NCI-H526 (cell line): ENCODE data around the gene SOCS7.
A peak's percentile ranks its signal among the peaks of the same experiment; 100 is the strongest.

Experiments
- DNase-seq, 2 experiments: peaks; one replicate each; lab custom pipeline; 2025; lab: John Stamatoyannopoulos, UW

Gene SOCS7

GRCh38 chr17:38363016-38363415, 11.4 kb downstream of the SOCS7 start:
- no peak for DNase-seq

DNA sequence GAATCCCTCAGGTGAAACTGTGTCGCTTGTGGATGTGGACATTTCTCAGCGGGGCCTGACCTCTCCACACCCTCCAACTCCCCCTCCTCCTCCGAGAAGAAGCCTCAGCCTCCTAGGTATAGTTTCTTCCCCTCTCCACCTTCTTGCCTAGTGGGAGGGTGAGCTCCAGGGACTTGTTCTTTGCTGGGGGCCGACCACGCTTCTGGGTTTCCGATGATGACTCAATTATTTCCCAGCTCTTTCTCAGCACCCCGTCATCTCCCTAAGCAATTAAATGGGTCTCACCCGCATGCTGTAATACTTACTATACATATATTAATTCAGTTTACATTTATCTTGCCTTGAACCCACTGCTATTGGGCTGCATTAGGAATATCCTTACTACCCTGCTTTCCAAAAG, 13.1 kb downstream of the SOCS7 start:
- no peak for DNase-seq

DNA sequence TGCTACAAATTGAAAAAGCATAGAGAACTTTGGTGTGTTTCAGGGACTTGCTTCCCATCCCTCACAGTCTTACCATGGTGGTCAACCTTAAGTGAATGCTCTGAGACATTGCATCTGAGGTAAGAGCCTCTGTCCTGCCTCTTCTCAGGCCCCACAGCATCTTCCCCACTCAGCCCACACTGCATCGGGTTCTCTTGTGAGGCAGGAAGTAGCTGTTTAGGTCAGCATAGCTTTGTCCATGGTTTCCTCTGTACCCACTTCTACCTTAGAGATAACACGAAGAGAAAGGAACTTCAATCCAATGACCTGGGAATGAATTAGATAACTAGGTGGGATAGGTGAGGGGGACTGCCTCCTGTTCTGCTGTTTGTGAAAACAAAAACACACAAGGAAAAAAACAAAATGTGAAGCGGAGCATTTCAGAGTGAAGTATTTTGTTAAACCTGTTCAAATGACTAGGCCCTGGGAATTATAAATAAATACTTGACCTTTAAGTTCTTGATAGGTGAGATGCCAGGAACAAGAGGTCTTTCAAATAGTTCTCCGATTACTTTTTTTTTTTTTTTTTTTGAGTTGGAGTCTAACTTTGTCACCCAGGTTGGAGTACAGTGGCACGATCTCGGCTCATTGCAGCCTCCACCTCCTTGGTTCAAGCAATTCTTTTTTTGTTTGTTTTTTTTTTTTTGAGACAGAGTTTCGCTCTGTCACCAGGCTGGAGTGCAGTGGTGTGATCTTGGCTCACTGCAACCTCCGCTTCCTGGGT, 17.7 kb downstream of the SOCS7 start:
- DNase-seq = no peak

DNA sequence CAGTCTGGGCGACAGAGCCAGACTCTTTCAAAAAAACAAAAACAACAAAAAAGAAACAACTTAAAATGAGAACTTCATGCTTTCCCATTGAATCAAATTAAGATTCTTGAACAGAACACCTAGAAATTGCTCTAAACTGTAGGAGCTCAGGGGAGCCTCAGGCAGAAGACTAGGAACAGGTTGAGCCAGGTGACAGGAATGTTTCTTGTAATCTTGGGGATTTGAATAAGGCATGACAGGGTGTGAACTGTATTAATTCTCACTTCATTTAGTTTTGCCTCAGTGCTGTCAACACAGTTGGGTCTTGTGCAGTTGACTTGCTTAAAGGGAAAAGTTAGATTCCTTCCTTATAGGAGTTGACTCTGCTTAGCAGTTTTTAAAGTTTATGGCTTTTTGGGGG, 27.8 kb downstream of the SOCS7 start:
- DNase-seq = no peak

- no peak for DNase-seq
Observed at GRCh38 chr17:38395090-38395489, 43.4 kb downstream of the SOCS7 start.

- DNase-seq = no peak
Observed at GRCh38 chr17:38397227-38397626, 45.6 kb downstream of the SOCS7 start.

- DNase-seq = no peak
Observed at GRCh38 chr17:38400286-38400685, 48.6 kb downstream of the SOCS7 start.

DNA sequence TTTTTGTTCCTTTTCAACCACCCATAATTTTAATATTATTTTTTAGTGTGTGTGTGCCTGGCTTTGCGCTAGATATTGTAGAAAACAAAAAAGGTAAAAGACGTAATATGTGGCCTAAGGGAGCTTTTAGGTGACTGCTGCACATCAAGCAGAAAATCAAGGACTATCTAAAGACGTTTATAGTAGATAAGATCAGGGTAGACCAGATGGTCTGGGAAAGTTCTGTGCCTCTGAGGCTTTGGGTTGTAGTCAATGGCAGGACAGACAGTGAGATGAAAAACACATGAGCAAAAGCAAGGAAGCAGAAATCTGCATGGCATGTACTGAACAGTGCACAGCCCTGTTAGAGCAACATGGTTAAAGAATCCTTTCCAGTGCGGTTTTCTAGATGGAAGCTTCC, 49.8 kb downstream of the SOCS7 start:
- no peak for DNase-seq

- no peak for DNase-seq
Observed at GRCh38 chr17:38402897-38403296, 51.3 kb downstream of the SOCS7 start.

DNA sequence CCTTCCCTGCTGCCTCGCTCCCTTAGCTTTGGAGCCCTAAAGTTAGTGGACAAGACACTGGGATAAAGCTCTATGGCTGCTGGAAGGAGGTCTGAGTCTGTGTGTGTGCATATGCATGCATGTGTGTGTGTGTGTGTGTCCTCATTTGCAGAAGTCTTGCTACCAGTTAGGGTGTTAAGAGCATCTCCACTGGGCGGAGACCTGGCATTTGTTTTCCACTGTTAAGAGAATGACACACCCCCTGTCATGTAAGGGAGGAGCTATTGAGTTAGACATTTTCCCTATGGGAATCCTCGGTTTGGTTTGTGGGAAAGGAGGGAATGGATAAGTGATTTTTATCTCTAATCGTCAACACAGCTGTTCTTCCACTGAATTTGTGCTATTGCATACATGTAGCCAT, 51.8 kb downstream of the SOCS7 start:
- peak; percentile 25 to 64 for DNase-seq

DNA sequence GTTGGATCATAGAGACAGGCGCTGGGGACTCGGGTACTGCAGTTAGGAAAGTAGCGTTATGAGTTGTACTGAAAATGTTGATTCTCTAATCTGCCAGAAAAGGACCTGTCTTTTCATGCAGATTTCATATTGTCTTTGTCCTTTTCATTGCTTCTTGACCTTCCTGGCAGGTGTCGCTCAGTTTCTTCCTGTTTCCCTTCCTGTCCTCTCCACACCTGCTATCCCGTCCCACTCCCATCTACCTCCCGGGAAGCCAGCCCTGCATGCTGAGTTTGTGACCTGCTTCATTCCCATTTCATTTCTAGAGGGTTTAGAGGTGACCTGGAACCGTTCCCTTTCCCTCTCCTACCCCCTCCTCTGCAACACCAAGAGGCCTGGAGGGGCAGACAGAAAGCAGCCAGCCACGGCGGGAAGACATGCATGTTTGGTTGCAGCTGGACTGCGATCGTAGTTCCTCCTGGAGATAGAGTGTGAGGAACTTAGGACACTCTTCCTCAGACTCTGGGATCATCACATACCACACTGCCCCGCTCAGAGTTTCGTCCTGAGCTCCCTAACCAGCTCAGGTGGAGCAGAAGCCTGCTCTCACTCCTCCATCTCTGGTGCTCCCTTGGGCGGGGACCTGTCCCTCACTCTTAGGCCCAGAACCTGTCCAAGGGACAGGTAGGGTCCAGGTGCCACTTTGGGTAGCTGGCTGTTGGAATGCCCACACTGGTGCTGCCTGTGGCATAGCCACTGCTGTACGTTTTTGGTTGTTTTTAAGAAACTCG, 52.7 kb downstream of the SOCS7 start:
- no peak for DNase-seq

GRCh38 chr17:38405654-38406053, 54.0 kb downstream of the SOCS7 start:
- no peak for DNase-seq

- no peak for DNase-seq
Observed at GRCh38 chr17:38410201-38410600, 58.6 kb downstream of the SOCS7 start.

DNA sequence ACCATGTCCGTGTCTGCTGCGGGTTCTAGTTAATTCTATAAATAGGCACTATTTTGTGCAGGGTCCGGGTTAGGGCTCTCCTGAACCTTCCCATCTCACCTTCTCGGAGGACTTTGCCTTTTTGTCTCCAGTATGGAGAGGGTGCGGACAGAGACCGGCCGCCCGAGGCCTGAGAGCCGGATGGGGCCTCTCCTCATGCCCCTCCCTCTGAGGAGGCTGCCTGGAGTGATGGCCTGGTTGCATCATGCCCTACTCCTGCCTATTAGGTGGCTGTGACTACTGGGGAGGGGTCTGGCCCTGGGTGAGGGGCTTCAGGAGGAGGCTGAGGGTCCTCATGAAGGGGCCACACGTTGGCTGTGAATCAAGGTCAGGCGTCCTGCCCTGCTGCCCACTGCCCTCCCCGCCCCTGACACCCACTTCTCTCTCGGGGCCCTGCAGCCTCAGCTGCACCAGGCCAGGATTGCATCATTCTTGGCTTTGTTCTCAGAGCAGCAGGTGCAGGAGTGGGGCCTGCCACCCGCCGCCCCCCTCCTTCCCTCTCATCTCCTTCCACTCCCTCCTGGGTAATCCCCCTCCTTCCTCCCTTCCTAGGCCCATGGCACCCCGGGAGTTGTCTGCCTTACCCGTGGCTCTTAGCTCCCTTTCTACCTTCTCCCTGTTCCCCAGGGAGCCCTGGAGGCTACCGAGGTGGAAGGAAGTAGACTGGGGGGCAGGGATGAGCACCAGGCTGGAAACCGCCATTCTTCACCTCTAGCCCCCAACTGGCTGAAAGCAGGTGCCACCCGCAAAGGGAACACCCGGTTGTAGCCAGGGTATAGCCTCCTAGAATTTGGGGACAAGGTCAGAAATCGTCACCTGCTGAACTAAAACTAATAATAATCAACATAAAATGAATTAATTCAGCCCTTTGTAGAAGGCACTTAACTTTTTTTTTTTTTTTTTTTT, 63.9 kb downstream of the SOCS7 start:
- DNase-seq = peak; percentile 70 to 79

DNA sequence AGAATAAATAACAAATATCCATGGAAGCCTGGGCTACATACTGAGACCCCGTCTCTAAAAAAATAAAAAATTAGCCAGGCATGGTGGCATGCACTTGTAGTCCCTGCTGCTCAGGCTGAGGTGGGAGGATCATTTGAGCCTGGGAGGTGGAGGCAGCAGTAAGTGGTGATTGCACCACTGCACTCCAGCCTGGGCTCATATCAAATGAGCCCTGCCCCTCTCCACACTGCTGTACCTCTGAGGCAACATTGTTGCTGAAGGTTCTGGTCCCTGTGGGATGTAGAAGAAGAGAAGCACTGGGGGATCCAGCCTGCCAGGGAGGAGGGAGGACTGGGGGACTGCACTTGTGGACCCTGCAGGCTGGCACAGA, 65.2 kb downstream of the SOCS7 start:
- no peak for DNase-seq

- no peak for DNase-seq
Observed at GRCh38 chr17:38417210-38417951, 65.7 kb downstream of the SOCS7 start.

GRCh38 chr17:38418062-38418692, 66.5 kb downstream of the SOCS7 start:
- DNase-seq = no peak

DNA sequence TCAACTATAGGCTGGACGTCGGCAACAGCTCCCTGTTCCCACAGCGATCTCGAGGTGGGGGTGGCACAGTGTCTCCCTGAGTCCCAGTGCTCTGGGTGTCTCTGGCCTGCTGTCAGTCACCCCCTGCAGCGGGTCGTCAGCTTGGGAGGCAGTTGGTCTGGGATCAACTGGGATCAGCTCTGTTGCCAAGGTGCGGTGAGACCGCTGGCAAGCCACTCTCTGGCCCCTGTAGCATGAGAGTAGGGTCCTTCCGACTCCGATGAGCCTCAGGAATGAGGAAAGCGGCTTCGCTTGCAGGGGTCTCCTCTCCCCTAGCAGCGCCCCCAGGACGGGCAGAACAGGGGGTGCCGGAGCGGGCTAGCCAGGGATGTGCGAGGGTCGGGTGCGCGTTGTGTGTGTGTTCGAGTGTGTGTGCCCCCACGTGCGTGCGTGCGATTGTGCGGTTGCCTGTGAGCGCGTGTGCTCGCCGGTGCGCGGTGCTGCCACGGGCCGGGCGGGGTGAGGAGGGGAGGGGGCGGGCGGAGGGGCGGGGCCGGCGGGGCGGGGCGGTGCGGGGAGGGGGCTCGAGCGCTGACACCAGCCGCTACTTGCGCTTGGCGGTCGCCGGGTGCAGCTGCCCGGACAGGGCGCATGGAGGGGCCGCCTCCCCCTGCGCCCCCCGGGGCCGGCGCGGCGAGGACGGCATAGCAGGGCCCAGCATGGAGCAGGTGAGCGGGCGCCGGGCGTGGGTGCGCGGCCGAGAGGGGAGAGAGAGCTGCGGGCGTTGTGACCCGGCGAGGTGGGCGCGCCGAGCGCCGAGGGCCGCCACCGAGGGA, 67.3 kb downstream of the SOCS7 start:
- peak in 1 of 2 experiments; percentile 61 for DNase-seq

- peak in 1 of 2 experiments; percentile 44 for DNase-seq
Observed at GRCh38 chr17:38419508-38419981, 67.9 kb downstream of the SOCS7 start.

DNA sequence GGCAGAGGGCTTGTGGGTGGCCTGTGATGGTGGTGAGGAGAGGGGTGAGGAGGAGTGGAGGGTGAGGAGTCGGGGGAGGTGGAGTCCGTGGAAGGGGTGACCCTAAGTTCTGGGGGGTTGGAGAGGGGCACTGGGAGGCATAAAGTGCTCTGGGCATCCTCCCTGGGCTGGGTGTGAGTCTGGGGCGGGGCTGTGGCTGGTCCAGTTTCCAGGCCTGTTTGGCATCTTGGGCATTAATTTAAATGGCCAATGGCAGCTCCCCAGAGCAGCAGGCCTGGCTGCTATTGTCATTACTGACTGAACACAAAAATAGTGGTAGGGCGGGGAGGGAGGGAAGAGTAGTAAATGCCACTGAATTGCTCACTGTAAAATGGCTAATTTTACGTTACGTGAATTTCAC, 68.9 kb downstream of the SOCS7 start:
- DNase-seq = no peak
